T-helper 1 cell treated with Interleukin-12 subunit alpha and Interleukin-12 subunit beta and Interleukin-4 antibody, amounts not matched to agents 30 ng/mL and 1 ng/mL, for 36 hours (primary cell): ENCODE data around the gene MIB2. TPM values are rescaled to one million over a fixed set of nuclear protein-coding genes. Genes with fewer than 3 reads are reported as not detected.

ENCODE experiments used
- intact Hi-C: fragments of 100-400 bp; cut with micrococcal nuclease; formaldehyde crosslinking; loops from one replicate; pipeline ENCODE4 v1.15.1; 2024
- total RNA-seq: library from RNA; stranded (reverse); gene quantifications from 2 replicates; pipeline ENCODE4 v1.2.3, GENCODE V29; 2022

Gene MIB2
- total RNA-seq, 1 donor from 2014 or later: 36.7 TPM

- intact Hi-C loops: no loop called here
Measured at GRCh38 chr1:1677718-1678580, 62.6 kb downstream of the MIB2 start.

- intact Hi-C loops: no loop called here
Measured at GRCh38 chr1:1678581-1679380, 63.5 kb downstream of the MIB2 start.

Other genes with a start within 250 kb of the MIB2 start
- gene AURKAIP1, start 240.3 kb upstream of the MIB2 start, total RNA-seq: 104 and 114 TPM in 2 replicates
- 119 and 120 TPM in 2 replicates for gene CCNL2, start 216.2 kb upstream of the MIB2 start, total RNA-seq
- gene MRPL20, start 208.2 kb upstream of the MIB2 start, total RNA-seq: 138 and 139 TPM in 2 replicates
- gene ANKRD65, start 194.2 kb upstream of the MIB2 start, total RNA-seq: not detected in 2 replicates
- 1.6 and 2.0 TPM in 2 replicates for gene VWA1, start 179.8 kb upstream of the MIB2 start, total RNA-seq
- 0.56 and 1.5 TPM in 2 replicates for gene ATAD3C, start 165.8 kb upstream of the MIB2 start, total RNA-seq
- gene ATAD3B, start 143.7 kb upstream of the MIB2 start, total RNA-seq: 48.7 and 50.9 TPM in 2 replicates
- gene ATAD3A, start 103.3 kb upstream of the MIB2 start, total RNA-seq: 47.3 and 49.8 TPM in 2 replicates
- 0.39 and 0.63 TPM in 2 replicates for gene TMEM240, start 74.9 kb upstream of the MIB2 start, total RNA-seq
- 137 and 138 TPM in 2 replicates for gene SSU72, start 40.6 kb upstream of the MIB2 start, total RNA-seq
- 6.9 and 8.8 TPM in 2 replicates for gene FNDC10, start 15.4 kb upstream of the MIB2 start, total RNA-seq
- 2.3 and 2.6 TPM in 2 replicates for gene MMP23B, start 16.7 kb downstream of the MIB2 start, total RNA-seq
- 33.2 and 37.0 TPM in 2 replicates for gene CDK11B, start 43.5 kb downstream of the MIB2 start, total RNA-seq
- gene SLC35E2B, start 77.3 kb downstream of the MIB2 start, total RNA-seq: 64.8 and 65.2 TPM in 2 replicates
- gene CDK11A, start 108.9 kb downstream of the MIB2 start, total RNA-seq: 98.0 and 103 TPM in 2 replicates
- 79.4 and 84.4 TPM in 2 replicates for gene NADK, start 163.0 kb downstream of the MIB2 start, total RNA-seq